Glomerular visceral epithelial cell (primary cell): Measurements from ENCODE around the gene KIF26B.
"Not testable (repeated sequence)": the region's sequence is repeated elsewhere in the genome, so short reads cannot be mapped to it uniquely, and the experiment has no call there.

ENCODE experiments used
- DNase-seq: peaks from one replicate; pipeline ENCODE4 v3.0.0-alpha.2; 2016; ENCODE audit errors: extremely low spot score

Gene KIF26B

DNA sequence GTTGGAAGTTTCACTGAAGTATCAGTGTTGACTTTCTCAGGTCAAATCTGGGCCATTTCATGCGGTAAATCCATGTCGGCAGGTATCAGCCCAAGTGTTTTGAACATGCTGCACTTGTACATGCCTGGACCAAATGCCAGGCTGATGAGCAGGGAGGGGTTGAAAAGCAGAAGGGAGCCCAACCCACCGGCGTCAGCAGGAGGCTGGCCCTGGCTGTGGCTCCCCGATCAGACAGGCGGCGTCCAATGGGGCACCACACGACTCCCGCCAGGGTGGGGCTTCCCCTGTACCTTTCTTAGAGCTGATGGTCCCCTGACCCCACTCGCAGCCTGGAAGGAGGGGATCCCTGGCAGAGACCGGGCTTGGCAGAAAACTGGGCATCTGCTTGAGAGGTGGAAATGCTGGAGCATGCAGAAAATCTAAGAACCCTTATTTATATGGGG is 540.0 kb downstream of the KIF26B start:
- DNase-seq = no peak

DNA sequence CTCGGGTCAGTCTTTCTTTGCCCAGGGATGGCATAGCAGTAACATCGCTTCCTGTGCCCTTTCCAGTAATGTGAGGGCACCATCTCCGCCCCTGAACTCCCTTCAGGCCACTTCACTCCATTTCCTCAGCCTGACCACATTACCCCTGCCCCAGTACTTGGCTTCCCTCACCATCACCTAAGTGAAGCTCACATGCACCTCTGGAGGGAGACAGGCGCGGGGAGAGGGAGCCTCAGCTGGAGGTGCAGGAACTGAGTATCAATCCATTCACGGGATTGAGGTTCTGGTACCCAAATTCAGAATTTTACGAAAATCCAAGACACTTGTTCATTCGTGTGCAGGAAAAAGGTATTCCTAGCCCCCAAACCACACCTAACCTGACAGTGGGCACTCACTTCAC is 540.4 kb downstream of the KIF26B start:
- no peak for DNase-seq

DNA sequence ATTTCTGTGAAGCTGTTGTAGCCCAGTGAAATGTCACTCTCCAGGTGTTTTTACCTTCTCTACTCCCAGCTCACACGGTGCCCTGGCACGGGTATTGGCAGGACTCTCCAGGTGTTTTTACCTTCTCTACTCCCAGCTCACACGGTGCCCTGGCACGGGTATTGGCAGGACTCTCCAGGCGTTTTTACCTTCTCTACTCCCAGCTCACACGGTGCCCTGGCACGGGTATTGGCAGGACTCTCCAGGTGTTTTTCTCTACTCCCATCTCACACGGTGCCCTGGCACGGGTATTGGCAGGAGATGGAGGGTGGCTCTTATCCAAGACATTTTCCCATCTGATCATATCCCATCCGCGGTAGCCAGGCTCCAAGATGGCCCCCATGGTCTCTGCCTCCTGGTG is 540.9 kb downstream of the KIF26B start:
- not testable (repeated sequence) for DNase-seq

- no peak for DNase-seq
These were observed 543.3 kb downstream of the KIF26B start for GRCh38 chr1:245698116-245698515.

GRCh38 chr1:245698860-245699259 is 544.1 kb downstream of the KIF26B start:
- DNase-seq = no peak

DNA sequence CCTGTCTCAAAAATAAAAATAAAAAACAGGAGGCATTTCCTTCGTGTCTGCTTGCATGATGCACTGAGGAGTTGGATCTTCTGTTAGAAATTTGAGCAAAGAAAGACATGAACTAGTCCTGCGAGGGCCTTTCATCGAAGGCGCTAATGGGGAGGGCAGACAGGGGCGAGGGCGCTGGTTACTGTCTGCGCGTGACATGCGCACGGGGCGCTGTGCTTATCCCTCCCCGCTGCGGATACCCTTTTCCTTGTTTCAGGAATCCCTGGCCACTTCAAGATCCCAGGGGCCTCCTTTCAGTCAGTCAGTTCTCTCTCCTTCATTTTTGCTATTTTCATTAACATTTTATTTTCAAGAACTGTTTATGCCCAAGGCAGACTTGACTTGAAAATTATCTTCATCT is 545.8 kb downstream of the KIF26B start:
- no peak for DNase-seq

- no peak for DNase-seq
These were observed 546.8 kb downstream of the KIF26B start for GRCh38 chr1:245701631-245702030.

DNA sequence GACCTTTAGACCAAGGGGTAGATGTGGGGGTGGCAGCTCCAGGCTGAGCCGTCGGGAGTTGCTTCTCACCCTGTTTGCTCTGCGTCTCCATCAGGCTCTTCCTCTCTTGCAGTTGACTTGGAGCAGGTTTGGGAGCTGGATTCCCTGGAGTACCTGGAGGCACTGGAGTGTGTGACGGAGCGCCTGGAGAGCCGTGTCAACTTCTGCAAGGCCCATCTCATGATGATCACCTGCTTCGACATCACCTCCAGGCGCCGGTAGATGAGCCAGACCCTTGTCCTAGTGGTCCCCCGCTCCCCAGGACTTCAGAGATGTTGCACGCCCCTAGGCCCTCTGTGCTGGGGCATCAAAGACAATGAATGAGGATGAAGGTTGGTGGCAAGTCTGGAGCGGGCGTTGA is 547.6 kb downstream of the KIF26B start:
- DNase-seq = no peak

DNA sequence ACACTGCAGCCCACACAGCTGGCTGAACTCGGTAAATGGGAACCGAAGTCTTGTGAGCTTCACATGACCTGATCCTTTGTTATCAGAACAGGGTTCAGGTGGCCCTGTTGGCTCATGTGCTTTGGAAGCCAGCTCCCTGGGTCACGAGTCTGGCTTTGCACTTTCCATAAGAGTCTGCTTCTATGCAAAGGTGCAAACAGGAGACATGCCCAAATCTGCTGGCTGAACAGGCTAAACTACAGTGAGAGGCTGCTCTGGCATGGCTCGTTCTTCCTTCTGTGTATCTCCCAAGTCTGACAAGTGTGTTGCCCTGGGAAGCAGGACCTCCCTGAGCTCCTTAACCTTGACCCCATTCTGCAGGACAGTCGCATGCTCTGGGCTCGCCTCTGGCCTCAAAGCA is 549.6 kb downstream of the KIF26B start:
- DNase-seq = no peak

DNA sequence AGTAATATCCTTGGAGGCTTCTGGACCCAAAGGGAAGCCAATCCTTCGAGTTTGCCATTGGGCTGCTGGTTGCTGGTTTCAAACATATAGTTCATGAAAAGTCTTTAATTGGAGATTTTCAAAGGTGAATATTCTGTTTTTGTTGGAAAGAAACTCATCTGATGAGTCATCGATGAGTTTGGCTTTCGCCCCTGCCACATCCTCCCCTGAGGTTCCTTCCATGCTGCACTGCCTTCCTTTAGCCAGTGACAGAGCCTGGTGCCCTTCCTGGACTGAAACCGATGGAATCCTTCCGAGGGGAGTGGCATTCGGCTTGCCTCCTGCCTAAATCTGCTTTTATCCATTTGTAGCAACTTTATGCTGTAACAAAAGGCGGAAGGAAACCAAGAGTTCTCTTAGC is 550.0 kb downstream of the KIF26B start:
- DNase-seq = peak; percentile 62

DNA sequence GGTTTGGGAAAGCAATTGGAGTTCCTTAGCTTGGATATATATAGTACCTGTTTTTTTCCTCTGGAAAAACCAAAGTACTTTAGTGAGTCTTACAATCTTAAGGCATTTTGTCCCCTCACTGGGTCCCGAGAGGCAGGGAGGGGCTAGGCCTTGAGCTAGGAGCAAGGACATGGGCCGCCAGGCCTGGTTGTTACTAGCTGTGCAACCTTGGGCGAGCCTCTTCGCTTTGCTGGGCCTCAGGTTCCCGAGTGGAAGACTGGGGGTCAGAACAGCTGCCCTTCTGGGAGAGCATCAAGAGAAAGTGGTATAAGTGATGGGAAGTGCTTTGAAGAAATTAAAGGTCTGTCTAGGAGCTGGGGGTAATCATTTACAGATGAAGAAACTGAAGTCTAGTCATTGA is 553.2 kb downstream of the KIF26B start:
- no peak for DNase-seq

DNA sequence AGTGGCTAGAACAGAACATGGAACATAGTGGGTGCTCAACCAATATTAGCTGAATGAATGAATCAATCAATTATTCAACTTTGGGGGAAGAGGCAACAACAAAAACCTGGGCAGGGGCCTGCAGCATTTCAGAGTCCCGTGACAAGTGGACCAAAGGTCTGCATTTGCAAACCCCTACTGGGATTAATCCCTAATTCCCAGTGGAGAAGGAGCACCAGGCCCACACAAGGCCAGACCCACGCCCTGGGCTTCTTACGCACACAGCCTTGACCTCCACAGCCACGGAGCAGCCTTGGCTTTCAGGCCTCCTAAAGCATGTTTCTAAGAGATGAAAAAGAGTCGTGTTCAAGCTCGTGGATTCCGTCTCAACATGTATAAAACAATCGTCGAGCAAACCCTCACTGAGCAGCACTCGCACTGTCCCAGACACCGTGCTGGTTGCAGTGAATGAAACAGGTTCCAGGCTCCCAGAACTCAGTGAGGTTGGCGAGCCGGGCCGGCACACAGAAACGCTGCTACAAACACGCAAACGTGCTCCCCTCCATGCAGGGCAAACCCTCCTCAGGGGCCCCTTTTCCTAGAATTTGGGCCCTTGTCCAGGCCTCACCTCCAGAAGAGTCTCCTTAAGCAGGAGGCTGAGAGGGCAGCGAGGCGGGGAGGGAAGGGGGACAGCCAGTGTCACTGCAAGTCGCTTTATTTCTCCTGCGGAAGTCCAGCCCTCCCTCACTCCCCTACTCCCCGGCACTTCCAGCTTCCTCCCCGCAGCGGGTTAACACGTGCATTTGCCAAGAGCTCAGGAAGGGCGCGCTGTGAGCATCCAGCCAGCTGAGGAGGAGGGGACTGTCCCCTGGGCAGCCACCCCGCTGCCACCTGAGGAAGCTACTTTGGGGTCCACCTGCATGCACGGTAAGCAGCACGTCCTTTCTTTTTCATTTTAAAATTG is 556.4 kb downstream of the KIF26B start:
- no peak for DNase-seq

DNA sequence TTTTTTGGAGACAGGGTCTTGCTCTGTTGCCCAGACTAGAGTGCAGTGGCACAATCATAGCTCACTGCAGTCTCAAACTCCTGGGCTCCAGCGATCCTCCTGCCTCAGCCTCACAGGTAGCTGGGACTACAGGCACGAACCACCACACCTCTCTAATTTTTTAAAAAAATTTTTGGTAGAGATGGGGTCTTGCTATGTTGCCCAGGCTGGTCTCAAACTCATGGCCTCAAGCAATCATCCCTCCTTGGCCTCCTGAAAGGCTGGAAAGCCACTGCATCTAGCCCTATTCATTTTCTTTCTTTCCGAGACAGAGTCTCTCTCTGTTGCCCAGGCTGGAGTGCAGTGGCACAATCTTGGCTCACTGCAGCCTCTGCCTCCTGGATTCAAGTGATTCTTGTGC is 559.2 kb downstream of the KIF26B start:
- DNase-seq = not testable (repeated sequence)

GRCh38 chr1:245715291-245715701 is 560.5 kb downstream of the KIF26B start:
- DNase-seq = peak; percentile 71

- peak; percentile 84 for DNase-seq
These were observed 561.2 kb downstream of the KIF26B start for GRCh38 chr1:245715970-245716369.

DNA sequence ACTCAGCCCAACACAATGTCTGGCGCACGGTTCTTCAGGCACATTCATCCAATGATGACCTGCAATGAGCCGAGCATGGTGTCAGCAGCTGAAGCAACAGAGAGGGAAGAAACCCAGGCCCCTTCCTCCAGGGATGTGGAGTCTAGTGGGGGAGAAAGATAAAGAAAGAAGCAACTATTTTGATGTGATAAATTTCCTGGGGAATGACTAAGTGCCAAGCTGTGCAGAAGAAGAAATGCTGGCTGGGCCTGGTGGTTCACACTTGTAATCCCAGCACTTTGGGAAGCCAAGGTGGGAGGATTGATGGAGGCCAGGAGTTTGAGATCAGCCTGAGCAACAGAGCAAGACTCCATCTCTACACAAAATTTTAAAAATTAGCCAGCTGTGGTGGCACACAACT is 561.8 kb downstream of the KIF26B start:
- no peak for DNase-seq

- no peak for DNase-seq
These were observed 562.8 kb downstream of the KIF26B start for GRCh38 chr1:245717611-245718010.

GRCh38 chr1:245718123-245718522 is 563.3 kb downstream of the KIF26B start:
- DNase-seq = no peak

GRCh38 chr1:245718951-245719350 is 564.2 kb downstream of the KIF26B start:
- no peak for DNase-seq

DNA sequence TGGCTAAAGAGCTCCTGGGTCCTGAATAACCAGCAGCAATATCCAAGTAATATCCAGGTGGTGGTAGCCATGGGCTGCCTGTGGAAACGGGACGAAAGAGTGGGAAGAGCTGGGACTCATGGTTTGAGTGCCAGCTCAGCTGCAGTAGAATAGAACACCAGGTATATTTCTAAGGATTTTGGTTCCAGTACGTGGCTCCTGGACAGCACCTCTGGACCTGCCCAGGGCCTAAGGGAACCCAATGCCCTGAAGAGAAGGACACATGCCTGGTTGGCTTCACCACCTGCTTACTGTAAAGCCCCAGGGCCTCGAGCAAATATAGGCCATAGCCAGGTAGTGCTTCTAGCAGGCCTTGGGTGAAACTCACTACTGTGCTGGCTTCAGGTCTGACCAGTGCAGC is 566.7 kb downstream of the KIF26B start:
- no peak for DNase-seq

DNA sequence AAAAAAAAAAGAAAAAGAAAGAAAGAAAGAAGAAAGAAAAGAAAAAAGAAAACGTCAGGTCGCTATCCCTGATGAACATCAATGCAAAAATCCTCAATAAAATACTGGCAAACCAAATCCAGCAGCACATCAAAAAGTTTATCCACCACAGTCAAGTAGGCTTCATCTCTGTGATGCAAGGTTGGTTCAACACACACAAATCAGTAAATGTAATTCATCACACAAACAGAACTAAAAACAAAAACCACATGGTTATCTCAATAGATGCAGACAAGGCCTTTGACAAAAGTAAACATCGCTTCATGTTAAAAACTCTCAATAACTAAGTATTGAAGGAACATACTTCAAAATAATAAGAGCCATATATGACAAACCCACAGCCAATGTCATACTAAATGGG is 573.2 kb downstream of the KIF26B start:
- DNase-seq = not testable (repeated sequence)

DNA sequence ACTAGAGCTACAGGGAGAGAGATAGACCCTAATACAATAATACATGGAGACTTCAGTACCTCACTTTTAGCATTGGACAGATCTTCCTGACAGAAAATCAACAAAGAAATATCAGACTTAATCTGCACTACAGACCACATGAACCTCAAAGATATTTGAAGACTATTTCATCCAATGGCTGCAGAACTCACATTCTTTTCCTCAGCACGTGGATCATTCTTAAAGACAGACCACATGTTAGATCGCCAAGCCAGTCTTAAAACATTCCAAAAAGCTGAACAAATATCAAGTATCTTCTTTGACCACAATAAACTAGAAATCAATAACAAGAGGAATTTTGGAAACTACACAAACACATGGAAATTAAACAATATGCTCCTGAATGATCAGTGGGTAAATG is 576.0 kb downstream of the KIF26B start:
- no peak for DNase-seq

- not testable (repeated sequence) for DNase-seq
These were observed 585.6 kb downstream of the KIF26B start for GRCh38 chr1:245740336-245740735.

DNA sequence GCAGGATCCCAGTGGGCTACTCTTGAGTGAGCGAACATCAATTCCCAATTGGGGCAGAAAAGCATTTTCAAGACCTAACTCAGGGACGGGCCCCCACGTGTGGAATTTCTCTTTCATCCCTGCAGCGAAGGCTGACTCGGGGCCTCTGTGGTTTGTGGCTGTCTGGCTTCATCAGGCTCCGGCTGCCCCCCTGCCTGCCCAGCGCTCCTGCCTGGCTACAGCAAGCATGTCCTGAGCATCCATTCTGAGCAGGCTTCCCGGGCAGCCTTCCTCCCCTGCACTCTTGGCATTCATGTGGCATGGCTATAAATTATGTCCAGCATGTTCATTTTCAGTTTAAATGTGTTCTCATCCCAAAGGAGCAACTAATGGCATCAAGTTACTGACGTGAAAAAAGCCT is 588.1 kb downstream of the KIF26B start:
- DNase-seq = peak; percentile 93
